Measurements from ENCODE around the gene C12orf56.

Gene C12orf56, protein sequence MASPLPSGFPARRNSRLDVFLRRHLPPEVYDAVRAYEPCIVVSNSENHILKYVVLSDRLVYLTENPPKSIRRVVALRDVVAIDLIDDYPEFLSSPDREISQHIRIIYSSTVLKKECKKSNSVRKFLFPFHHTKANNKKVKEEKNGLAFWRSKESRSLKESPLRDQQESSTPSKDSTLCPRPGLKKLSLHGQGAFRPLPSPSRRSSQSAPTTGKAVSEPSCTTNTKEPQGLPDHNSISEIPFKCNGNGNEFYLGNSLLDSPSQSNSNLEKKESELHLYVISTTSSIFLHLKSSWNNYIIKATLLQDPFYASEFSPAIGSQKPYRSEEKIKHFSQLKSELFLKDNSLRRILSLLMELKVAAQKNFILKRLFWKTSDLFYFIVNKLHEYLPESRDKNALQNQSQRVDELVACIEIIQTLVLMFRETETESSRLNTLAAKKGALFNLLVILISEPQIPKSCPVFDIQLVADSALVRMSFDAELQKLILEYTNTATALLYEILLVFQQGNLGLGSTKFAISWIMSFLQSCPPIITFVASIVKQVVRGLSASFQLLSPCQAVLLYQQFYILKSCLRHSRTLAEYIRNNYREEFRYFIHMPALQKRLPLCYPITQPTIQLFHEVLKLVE

DNA sequence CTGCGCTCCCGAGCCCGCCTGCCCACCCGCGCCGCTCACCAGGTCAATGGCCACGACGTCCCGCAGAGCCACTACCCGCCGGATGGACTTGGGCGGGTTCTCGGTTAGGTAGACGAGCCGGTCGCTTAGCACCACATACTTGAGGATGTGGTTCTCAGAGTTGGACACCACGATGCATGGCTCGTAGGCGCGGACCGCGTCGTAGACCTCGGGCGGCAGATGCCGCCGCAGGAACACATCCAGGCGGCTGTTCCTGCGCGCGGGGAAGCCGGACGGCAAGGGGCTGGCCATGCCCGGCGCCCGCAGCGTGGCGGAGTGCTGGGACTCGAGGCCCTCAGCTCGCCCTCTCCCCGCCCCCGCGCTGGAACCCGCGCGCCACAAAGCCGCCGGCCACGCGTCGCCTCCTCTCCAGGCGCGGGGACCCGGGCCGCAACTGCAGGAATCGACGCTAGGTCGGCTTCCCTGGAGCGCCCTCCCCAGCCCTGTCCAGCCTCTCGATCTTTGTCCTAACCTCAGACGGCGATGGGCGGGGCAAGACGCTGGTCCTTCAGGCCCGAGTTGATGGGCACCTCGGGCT, at the start of gene C12orf56:
TSS of gene C12orf56 (minus strand) at position 484 of the 577 bp plus-strand sequence. CDS start at position 291, 193 bp downstream.
- DNase-seq: no peak

DNA sequence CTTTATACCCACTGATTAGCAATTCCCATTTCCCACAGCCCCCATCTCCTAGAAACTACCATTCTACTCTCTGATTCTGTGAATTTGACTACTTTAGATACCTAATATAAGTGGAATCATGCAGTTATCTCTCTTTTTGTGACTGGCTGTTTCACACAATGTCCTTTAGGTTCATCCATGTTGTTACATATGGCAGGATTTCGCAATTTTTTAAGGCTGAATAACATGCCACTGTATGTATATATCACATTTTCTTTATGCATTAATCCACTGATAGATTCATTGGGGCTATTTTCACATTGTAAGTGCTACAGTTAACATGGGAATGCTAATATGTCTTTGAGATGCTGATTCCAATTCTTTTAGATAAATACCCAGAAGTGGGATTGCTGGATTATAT, 49.5 kb upstream of the C12orf56 start:
- no peak for DNase-seq

DNA sequence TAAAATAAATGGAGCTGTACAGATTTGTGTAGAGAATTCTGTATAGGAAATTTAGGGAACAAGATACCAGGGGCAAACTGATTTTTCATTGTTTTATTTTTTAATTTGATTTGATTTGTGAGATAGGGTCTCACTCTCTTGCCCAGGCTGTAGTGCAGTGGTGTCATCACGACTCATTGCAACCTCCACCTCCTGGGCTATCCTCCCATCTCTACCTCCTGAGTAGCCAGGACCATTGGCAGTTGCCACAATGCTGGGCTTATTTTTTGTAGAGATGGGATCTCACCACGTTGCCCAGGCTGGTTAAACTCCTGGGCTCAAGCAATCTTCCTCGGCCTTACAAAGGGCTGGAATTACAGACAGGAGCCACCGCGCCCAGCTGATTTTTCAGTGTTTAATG, 43.4 kb upstream of the C12orf56 start:
- DNase-seq: no peak

DNA sequence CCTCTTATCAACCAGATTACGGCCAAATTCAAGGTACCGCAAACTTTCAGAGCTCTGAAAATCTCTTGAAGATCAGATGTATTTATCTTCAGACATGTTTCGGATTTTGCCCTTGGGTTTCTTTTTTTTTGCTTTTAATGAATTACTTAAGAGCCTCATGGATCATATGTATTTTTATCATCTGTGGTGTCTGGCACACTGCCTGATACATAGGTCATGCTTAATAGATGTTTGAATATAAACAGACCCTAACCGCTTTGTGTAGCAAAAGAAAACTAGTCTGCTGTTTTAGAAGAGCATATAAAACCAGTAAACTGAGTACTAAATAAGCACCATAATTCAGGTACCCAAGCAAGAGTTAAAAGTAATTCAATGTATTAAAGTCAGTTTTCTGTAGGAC, 41.2 kb upstream of the C12orf56 start:
- DNase-seq: no peak

DNA sequence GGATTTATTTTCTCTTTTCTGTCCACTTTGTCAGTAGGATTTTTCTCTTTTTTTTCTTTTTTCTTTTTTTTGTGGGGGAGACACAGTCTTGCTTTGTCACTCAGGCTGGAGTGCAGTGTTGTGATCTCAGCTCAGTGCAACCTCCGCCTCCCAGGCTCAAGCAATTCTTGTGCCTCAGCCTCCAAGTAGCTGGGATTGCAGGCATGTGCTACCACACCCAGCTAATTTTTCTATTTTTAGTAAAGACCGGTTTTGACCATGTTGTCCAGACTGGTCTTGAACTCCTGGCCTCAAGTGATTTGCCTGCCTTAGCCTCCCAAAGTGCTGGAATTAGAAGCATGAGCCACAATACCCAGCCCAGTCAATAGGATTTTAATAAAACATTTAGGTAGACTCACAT, 40.3 kb upstream of the C12orf56 start:
- no peak for DNase-seq

DNA sequence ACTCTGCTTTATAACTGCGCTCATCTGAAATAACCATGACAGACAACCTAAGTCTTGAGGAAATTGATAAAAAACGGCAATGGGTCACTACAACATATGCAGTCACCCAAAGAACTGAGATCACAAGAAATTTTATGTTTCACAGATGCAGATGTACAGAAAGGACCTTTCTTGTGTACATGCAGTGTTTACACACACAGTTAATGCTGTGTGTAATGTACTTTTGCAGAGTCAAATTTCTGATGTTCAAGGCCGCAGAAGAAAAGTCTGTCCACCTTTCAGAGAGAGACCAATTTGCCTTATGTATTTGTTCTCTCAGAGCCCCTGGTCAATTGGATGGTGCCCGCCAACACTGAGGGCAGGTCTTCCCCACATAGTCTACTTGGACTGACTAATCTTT, 38.4 kb upstream of the C12orf56 start:
- no peak for DNase-seq

DNA sequence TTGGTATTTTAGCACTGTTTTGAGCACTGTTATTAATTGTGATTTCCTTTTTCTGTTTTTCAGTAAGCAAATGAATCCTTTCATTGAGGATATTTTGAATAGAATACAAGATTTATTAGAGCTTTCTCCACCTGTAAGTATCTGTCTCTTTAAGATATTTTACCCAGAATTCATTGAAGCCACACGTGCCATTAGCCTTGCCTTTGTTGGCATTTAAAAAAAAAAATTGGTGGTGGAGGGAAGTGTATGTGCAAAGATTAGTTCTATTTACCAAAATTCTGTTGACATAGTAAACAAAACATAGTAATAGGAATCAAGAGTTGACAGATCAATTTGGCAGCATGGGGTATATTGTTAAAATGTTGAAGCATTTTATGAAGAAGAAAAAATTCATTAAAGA, 37.4 kb upstream of the C12orf56 start:
- no peak for DNase-seq

DNA sequence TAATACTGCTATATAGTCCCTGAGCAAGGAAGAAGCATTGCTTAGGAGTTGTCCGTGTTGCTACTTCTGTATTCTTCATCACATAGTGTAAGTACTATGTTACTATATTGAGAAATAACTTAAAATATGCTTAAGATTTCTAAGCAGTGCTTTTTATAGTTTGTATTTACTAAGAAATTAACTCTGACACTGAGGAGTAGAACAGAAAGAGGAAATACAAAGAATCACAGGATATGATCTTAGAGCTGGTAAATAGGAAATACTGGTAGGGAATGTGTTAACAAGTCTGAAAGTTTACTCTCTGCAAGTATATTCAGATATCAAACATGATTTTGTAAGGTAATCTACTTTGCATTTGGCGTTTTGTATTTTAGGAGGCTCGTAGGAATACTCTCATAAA, 29.1 kb upstream of the C12orf56 start:
- DNase-seq: no peak

DNA sequence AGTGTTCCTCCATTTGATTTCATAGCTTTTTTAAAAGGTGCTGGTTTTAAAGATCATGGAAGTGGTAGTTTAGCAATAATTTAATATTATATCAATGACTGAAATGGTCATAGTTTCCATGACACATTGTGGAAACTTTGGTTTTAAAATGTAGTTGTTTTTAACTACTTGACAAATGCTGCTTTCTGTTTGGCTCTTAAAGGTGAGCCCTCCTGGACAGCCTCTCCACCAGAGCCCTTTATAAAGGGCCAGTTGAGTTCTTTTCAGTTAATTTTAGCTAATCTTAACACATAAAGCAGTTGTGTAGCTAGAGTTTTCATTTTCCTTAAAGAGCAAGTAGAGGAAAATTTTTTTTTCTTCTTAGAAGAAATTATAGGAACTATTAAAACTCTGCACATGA, 27.7 kb upstream of the C12orf56 start:
- DNase-seq: no peak

DNA sequence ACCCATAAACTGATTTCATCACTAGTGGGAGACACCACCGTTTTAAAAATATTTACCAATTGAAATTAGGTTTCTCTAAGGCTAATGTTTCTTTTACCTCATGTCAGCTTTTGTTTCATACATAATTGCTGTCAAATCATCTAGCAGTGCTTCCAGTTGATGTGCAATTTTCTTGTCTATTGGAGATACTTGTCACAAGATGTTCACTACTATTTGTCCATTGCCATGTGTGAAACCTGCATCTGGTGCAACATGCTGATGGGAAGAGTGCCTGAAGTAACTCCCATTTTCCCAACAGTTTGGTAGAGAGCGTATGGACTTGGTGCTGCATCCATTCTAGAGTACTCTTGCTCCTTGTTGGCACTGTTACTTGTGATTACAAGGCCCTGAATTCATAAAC, 23.3 kb upstream of the C12orf56 start:
- DNase-seq: no peak

DNA sequence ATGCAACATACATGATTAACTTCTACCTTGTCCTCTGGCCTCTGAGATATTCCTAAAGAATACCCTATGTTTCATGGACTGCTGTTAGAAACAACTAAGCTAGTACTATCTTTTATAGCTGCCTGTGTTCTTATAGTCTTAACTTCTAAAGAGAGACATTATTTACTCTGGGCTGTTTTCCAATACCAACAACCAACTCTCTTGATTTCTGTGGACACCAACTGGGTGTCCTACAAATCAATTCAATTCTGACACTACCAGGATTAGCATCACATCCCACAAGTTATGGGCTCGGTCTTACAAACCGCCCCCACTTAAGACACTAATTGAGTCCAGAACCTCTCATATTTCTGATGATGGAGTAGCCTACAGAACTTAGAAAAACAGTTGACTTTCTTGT, 21.9 kb upstream of the C12orf56 start:
- DNase-seq: no peak

DNA sequence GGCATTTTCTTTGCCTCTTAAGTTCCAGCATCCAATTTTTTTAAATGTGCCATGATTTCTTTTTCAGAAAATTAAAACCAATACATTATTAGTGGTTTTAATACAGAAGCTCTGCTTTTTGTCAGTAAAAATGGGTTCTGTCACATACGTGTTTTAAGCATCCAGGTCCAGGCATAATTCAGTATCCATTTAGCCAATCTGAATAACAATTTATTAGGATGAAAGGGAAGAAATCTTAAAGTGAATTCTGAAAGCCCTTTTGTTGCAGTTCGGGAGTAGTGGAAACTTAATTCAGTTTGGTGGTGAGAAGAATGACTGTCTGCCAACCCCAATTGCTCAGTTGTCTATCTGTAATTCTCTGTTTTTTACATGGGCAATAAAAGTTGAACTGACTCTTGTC, 20.9 kb upstream of the C12orf56 start:
- DNase-seq: no peak

DNA sequence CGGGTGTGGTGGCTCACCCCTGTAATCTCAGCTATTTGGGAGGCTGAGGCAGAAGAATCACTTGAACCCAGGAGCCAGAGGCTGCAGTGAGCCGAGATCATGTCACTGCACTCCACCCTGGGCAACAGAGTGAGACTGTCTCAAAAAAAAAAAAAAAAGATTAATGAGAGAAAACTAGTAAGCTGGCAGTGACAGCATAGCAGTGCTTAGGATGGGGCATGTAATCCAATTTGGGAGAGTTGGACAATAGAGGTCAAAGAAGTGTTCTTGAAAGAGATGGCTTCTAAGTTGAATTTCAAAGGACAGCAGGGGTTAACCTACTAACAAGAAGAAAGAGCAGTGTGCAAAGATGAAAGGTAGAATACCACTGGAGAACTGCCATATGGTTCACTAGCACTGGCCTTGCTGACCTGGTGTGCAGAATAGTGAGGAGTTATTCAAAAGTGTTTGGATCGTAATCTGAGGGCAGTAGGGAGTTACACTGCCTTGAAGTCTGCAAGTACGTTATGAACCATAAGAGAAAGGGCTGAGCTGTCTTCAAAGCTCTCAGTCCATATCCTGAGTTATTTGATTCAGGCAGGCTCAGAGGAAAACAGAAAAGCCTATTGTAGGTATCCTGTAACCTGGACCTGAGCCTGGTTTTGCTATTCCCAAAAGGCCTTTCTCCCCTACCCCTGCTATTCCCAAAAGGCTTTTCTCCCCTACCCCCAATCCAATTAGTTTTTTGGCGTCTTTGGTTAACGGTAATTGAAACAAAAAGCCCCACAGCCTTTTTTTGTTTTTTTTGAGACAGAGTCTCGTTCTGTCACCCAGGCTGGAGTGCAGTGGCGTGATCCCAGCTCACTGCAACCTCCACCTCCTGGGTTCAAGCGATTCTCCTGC, 17.0 kb upstream of the C12orf56 start:
- no peak for DNase-seq

DNA sequence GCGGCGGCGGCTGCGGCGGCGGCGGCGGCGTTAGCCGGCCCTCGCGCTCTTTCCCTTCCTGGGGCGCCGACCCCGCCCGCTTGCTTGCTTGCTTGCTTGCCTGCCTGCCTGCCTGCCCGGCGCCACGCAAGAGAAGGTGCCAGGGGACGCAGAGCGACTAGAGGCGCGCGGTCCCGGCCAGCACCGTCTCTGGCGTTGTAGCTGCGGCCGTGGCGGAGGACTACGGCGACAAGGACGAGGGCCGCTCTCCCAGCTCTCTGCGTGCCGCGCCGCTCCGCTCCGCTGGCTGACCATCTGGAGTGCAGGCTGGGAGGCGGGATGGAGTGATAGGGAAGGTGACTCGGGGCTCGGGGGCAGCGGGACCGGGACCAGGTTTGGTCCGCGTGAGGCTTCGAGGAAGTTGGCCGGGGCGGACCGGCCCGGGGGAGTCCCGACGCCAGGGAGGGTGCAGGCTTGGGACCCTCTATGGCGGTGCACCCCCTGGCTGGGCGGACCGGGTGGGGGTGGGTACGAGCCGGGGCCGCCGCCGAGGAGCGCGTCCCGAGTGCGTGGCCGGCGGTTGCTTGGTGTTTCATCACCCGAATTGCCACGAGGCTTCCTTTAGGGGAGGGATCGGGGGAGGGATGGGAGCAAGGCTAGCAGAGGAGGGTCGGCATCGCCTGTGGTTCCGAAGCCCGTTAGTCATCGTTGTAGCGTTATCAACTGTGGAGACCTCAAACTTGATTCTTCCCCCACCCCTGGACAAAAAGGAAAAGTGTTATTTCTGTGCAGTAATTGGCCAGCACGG, 14.1 kb upstream of the C12orf56 start:
- DNase-seq: peak; percentile 55

DNA sequence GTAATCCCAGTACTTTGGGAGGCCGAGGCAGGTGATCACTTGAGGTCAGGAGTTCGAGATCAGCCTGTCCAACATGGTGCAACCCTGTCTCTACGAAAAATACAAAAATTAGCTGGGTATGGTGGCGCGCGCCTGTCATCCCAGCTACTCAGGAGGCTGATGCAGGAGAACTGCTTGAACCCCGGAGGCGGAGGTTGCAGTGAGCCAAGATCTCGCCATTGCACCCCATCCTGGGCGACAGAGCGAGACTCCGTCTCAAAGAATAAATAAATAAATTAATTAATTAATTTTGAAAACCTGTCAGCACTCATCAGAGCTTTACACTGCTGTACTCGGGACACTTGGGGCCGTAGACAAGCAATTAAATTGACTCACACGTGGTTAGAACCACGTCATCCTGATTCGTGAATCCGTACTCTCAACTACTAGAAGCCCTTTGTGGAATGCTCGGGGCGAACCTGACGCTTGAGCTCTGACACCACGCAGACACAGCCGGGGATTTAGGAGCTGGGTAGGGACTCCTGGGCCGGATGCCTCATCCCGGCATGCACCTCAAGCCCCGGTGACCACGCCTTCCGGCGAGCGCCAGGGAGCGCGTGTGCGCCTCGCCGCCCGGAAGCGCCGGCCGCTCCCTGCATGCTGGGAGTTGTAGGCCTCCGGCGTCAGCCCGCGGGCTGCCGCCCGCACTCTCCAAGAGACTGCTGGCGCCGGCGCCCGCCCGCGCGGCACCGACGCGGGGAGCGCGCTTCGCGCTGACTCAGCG, 13.3 kb upstream of the C12orf56 start, which contains the start of gene XPOT:
TSS of gene XPOT (plus strand) at position 686 of the 763 bp plus-strand sequence. CDS start 5,644 bp downstream, outside the sequence.
- peak; percentile 92 for DNase-seq

DNA sequence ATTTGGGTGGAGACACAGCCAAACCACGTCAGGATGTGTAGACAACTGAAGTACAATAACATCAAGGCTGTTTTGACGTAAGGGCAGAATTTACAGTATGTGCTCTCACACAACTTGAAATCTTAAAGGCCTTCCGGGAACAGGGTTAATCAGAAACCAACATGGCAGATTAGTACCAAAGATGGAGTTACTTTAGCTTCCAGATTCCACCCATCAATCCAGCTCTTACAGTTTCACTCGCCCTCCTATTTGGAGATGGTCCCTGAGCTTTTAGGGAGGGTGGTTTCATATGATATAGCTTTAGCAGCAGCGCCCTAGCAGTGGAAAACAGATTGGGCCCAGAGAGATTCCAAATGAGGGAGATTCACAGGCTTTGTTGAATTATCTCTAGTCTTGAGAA, 11.6 kb upstream of the C12orf56 start:
- no peak for DNase-seq

DNA sequence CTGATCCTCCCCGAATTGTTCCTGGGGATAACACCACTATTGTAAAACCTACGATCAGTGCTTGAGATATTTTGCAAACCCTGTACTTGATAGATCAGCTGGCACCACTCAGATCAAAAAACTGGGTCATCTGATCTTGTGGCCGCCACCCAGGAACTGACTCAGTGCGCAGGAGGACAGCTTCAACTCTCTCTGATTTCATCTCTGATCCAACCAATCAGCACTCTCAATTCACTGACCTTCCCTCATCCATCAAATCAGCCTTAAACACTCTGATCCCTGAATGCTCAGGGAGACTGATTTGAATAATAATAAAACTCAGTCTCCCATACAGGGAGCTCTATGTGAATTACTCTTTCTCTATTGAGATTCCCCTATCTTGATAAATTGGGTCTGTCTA, 9.5 kb upstream of the C12orf56 start:
- DNase-seq: no peak

DNA sequence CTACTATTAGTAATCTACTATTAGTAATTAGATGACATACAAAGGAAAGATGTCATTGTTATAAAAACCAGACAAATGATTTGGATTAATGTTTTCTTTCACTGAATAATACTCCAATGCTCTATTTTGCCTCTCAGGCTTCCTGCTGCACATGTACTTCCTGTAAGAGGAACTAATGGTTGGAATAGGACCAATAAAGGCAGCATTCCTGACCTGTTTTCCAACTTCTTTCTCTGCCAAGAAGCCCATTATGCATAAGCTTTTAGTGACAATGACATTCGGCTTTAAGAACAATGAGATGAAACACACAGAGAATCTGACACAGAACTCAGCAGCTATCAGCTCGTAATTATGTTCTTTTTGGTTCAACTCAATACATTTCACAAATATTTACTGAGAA, 5.2 kb upstream of the C12orf56 start:
- peak; percentile 17 for DNase-seq

DNA sequence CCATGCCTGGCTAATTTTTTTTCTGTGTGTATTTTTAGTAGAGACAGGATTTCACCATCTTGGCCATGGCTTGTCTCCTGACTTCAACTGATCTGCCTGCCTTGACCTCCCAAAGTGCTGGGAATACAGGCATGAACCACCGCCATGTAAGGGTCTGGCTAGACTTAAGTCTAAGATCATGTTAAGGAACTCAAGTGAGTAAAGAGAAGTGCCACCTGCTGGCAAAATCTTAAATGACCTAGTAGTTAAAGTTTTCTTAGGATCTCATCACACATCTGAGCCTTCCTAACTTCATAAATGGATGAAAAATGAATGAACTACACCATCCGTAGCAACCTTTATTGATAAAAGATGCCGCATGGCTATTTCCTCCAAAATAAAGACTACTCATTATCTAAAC, 1.7 kb upstream of the C12orf56 start:
- no peak for DNase-seq

DNA sequence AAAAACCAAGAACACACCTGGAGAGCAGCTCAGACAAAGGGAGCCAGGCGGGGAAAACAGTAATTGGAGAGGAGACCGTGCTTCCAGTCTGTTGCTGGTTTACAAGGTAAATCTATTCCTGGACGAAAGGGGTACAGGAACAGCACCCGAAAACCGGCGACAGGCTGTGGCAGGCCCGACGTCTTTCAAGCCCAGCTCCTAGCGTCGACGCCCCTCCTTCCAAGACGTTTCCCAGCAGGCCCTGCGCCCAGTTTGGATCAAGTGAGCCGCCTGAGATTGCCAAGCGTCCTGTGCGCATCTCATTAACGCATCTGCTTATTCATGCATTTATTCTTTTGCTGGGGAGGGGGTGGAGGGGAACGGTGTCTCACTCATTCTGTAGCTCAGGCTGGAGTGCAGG, 1.4 kb downstream of the C12orf56 start:
- DNase-seq: peak; percentile 72

DNA sequence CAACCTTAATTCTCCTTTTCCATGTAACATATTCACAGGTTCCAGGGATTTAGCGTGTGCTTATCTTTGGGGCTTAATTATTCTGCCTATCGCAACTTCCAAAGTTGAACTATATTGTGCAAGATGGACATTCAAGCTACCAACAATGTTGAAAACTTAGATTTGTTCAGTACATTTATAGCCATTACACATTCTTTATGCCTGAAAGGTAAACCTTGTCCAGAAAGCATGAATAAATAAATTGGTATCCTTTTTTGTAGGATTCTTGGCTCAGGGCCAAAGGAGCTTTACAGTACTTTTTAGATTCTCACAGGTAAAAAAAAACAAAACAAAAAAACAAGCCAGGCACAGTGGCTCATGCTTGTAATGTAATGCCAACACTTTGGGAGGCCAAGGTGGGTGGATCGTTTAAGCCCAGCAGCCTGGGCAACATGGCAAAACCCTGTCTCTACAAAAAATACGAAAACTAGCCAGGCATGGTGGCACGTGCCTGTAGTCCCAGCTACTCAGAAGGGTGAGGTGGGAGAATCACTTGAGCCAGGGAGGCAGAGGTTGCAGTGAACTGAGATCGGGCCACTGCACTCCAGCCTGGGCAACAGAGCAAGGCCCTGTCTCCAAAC, 3.3 kb downstream of the C12orf56 start:
- peak; percentile 60 for DNase-seq
